ENCODE results near the gene VPS26A. TPM values are rescaled to one million over a fixed set of nuclear protein-coding genes. Genes with fewer than 3 reads are reported as not detected.

The VPS26A gene
- total and polyA plus RNA-seq, 2 experiments from 2014 or later = 29.0 to 41.6 TPM

GRCh38 chr10:69153227-69153626 lies 29.2 kb downstream of the VPS26A start:
- H3K27ac Mint-ChIP-seq = no peak overlapping the region
- DNase-seq (ENCODE audit: low spot score) (no peak), ATAC-seq (no peak)
- no peak overlapping the region for H3K4me2 ChIP-seq
- no peaks in the 10 kb centered on the region for H3K9me2 ChIP-seq (ENCODE audit: insufficient read depth)
- no peaks in the 10 kb centered on the region for H3K4me1 Mint-ChIP-seq
- no peaks in the 10 kb centered on the region for H3F3A ChIP-seq (replicated peaks; ENCODE audit: low read depth)
- H3K4me1 ChIP-seq (ENCODE audit: insufficient read depth) = no peaks in the 10 kb centered on the region
- TF ChIP-seq EZH2phosphoT487 (IDR thresholded peaks at IDR 0.05; ENCODE audit: unreplicated experiment) = no peak
- TF ChIP-seq ZNF114 (CRISPR knock-in tag; IDR thresholded peaks at IDR 0.05) = no peak
- no peak for TF ChIP-seq STAT1 (IDR thresholded peaks at IDR 0.05; ENCODE audit: unreplicated experiment)
- TF ChIP-seq REST (IDR thresholded peaks at IDR 0.05; ENCODE audit: unreplicated experiment) = no peak
- no peak for TF ChIP-seq ETS1 (IDR thresholded peaks at IDR 0.05)
- no peak for TF ChIP-seq JUNB (IDR thresholded peaks at IDR 0.05; ENCODE audit: unreplicated experiment)
- no peak for TF ChIP-seq ZNF462 (CRISPR knock-in tag; IDR thresholded peaks at IDR 0.05)
- peaks cover 5% of the 10 kb centered on the region; the same call in 1 of the 2 replicates for H3K36me3 ChIP-seq (ENCODE audit: insufficient read depth)
- 0 out of 2 replicates have a peak overlapping the region, but pooled peaks have one; percentile 9 for H3K27ac ChIP-seq (ENCODE audit: low read depth)
- no peaks in the 10 kb centered on the region for H3K27me3 ChIP-seq (ENCODE audit: insufficient read depth)
- H2AFZ ChIP-seq = no peak overlapping the region
- H3K4me3 ChIP-seq = no peak overlapping the region
- peaks cover 6% of the 10 kb centered on the region for H3K36me3 Mint-ChIP-seq (ENCODE audit: low read depth)
- H3K4me3 Mint-ChIP-seq = no peak overlapping the region
- peaks cover 15% of the 10 kb centered on the region; the same call in 1 of the 2 replicates for H4K20me1 ChIP-seq (replicated peaks; ENCODE audit: insufficient read depth)
- peaks cover 25% of the 10 kb centered on the region for H3K79me2 ChIP-seq (replicated peaks; ENCODE audit: insufficient read depth)
- no peaks in the 10 kb centered on the region for H3K9me3 Mint-ChIP-seq
- no peaks in the 10 kb centered on the region for H3K27me3 Mint-ChIP-seq (ENCODE audit: insufficient read depth, low read depth, poor library complexity)

Measured in GM23338 (cell line).